SK-N-SH (cell line): ENCODE results near the gene PIGM.

Experiments
- TAF1 ChIP-seq: IDR thresholded peaks from 2 replicates; pipeline ENCODE4 v1.6.1; 2012; ENCODE audit warnings: low read depth, mild to moderate bottlenecking, low read length, moderate library complexity, borderline replicate concordance
- TF ChIP-seq, protein P1 (sequence below): fragments of 200-600 bp; sonication (generic); IDR thresholded peaks from 2 replicates; pipeline ENCODE4 v1.6.1; 2017; ENCODE audit warnings: antibody characterized with exemption, mild to moderate bottlenecking, moderate library complexity

DNA sequence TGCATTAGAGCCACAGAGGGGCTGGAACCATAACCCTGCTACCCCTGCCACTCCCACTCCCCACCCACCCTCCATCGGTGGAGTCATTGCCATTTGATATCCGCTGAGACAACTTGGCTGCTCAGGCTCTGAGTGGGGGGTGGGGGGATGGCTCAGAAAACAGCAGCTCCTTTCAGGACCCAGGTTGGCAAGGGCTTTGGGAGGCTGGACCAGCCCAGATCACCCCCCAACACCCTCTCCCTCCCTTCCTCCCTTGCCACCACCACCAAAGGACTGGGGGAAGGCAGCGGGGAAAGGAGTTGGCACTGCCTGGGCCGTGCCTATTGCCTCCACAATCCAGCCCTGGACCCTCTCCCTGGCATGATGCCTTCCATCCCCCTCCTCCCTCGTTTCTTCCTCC lies 36.4 kb upstream of the PIGM start:
- TF ChIP-seq, protein P1, sequence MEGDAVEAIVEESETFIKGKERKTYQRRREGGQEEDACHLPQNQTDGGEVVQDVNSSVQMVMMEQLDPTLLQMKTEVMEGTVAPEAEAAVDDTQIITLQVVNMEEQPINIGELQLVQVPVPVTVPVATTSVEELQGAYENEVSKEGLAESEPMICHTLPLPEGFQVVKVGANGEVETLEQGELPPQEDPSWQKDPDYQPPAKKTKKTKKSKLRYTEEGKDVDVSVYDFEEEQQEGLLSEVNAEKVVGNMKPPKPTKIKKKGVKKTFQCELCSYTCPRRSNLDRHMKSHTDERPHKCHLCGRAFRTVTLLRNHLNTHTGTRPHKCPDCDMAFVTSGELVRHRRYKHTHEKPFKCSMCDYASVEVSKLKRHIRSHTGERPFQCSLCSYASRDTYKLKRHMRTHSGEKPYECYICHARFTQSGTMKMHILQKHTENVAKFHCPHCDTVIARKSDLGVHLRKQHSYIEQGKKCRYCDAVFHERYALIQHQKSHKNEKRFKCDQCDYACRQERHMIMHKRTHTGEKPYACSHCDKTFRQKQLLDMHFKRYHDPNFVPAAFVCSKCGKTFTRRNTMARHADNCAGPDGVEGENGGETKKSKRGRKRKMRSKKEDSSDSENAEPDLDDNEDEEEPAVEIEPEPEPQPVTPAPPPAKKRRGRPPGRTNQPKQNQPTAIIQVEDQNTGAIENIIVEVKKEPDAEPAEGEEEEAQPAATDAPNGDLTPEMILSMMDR = no peak
- no peak for TF ChIP-seq TAF1
